Transverse colon (tissue), 4 donors: ENCODE measurements around the gene ATF6. TPM values are rescaled to one million over a fixed set of nuclear protein-coding genes. Genes with fewer than 3 reads are reported as not detected.
A peak's percentile ranks its signal among the peaks of the same experiment; 100 is the strongest.

Source experiments
- DNase-seq: peaks from one replicate; pipeline ENCODE4 v3.0.0-alpha.2; 2019
- H3K27ac ChIP-seq, 4 donors: fragments of 200-600 bp; sonication (generic); 2 replicates each; pipeline ENCODE4 v1.5.1; 2016 to 2018; ENCODE audit warnings: inconsistent platforms in 4 of 4
- H3K27me3 ChIP-seq: fragments of 200-600 bp; sonication (generic); 2 replicates; pipeline ENCODE4 v1.5.1; 2017; ENCODE audit warnings: inconsistent platforms
- H3K36me3 ChIP-seq, 4 donors: fragments of 200-600 bp; sonication (generic); 2 replicates each; pipeline ENCODE4 v1.5.1; 2017 to 2019; ENCODE audit warnings: inconsistent platforms in 4 of 4
- H3K4me1 ChIP-seq, 4 donors: fragments of 200-600 bp; sonication (generic); 2 replicates each; pipeline ENCODE4 v1.5.1; 2017 to 2020; ENCODE audit warnings: inconsistent platforms in 4 of 4
- H3K4me3 ChIP-seq, 4 donors: fragments of 200-600 bp; sonication (generic); 1 replicate in 1 of 4; 2 replicates in 3 of 4; pipeline versions ENCODE4 v1.5.1 to v1.6.1; 2017 to 2019; ENCODE audit warnings: inconsistent platforms in 4 of 4
- H3K9me3 ChIP-seq, 2 donors: fragments of 200-600 bp; sonication (generic); 2 replicates each; pipeline ENCODE4 v1.5.1; 2017 to 2019; ENCODE audit warnings: inconsistent platforms in 2 of 2
- CTCF ChIP-seq, 5 experiments: fragments of 200-600 bp in 3 of 5; fragments of 450-650 bp in 2 of 5; sonication (generic) in 3 of 5; IDR thresholded peaks; 1 replicate in 2 of 5; 2 replicates in 3 of 5; pipeline ENCODE4 v1.5.1; 2016 to 2017; ENCODE audit warnings: antibody characterized with exemption in 5 of 5, inconsistent platforms in 3 of 5, mild to moderate bottlenecking in 2 of 5, moderate library complexity in 1 of 5
- EP300 ChIP-seq: sonication (generic); formaldehyde crosslinking; IDR thresholded peaks from one replicate; pipeline ENCODE4 v1.6.1; 2017; ENCODE audit warnings: antibody characterized with exemption, low read depth
- POLR2A ChIP-seq: fragments of 450-650 bp; IDR thresholded peaks from one replicate; pipeline ENCODE4 v1.6.1; 2016; ENCODE audit warnings: antibody characterized with exemption, mild to moderate bottlenecking, moderate library complexity
- POLR2AphosphoS5 ChIP-seq, 3 donors: sonication (generic); formaldehyde crosslinking; IDR thresholded peaks; one replicate each; pipeline ENCODE4 v1.6.1; 2016; ENCODE audit warnings: antibody characterized with exemption in 3 of 3
- WGBS, 2 donors: methylation state at CpG; one replicate each; pipeline ENCODE4 v1.1.5; 2018; ENCODE audit warnings: low coverage in 1 of 2; 5-methylcytosine and 5-hydroxymethylcytosine counted together
- in situ Hi-C, 4 donors: fragments of 200-750 bp; cut with MboI; loops; one replicate each; pipeline versions ENCODE4 v1.15.0 to v1.15.1; 2017; ENCODE audit warnings: low sequenced_read_pairs in 3 of 4, low pct_ligation_motif_present in 1 of 4, low pct_unique_long_range_greater_than_20kb in 1 of 4
- intact Hi-C: fragments of 100-400 bp; cut with DNase I; formaldehyde crosslinking; loops from one replicate; pipeline ENCODE4 v1.15.1; 2023; ENCODE audit warnings: low total_unique reads
- total RNA-seq, 4 donors: library from RNA; depleted of rRNA; stranded (reverse); fragments of >200 nt; gene quantifications; one replicate each; pipeline ENCODE4 v1.1.0, GENCODE V29; 2016

The ATF6 gene
- total RNA-seq, 4 donors from 2014 or later, result 10.8 to 45.8 (median 23.0) TPM

- in situ Hi-C loops, result loop anchor here in 2 of 4 donors (25.0 kb wide), 2 partner anchors 252 to 602 kb away; partner anchors contain the start of genes C1orf226 (in 1 of the 2) and SPATA46 (in 1 of the 2)
- H3K9me3 ChIP-seq, result no peaks in the 10 kb centered on the region
- 80 to 93% methylated on average over 1 of the region's 1 CpG for WGBS, 2 donors
- H3K36me3 ChIP-seq, result peaks cover 0 to 53% (median 18%) of the 10 kb centered on the region in 4 donors
- TF ChIP-seq EP300, result no peak
- TF ChIP-seq POLR2A, result no peak
- TF ChIP-seq CTCF (IDR thresholded peaks at IDR 0.05), result no peak
- TF ChIP-seq POLR2AphosphoS5 (IDR thresholded peaks at IDR 0.05), result no peak
- no peaks in the 10 kb centered on the region for H3K27me3 ChIP-seq
- DNase-seq, result no peak
- H3K27ac ChIP-seq, result no peak overlapping the region
- H3K4me1 ChIP-seq, result no peaks in the 10 kb centered on the region
- H3K4me3 ChIP-seq, result no peak overlapping the region
- intact Hi-C loops, result no loop called here
These were observed 18.8 kb downstream of the ATF6 start for GRCh38 chr1:161784968-161785367.

GRCh38 chr1:161787355-161787754 lies 21.2 kb downstream of the ATF6 start:
- in situ Hi-C loops, result loop anchor here in 2 of 4 donors (25.0 kb wide), 2 partner anchors 250 to 600 kb away; partner anchors contain the start of genes C1orf226 (in 1 of the 2) and SPATA46 (in 1 of the 2)
- H3K36me3 ChIP-seq, result peaks cover 0 to 54% (median 16%) of the 10 kb centered on the region in 4 donors

GRCh38 chr1:161790587-161791317 lies 24.6 kb downstream of the ATF6 start:
- Histone ChIP-seq H3K9me3 (no peaks in the 10 kb centered on the region), H3K4me3 (no peak overlapping the region), H3K4me1 (no peaks in the 10 kb centered on the region), H3K27me3 (no peaks in the 10 kb centered on the region), H3K27ac (no peak overlapping the region), H3K36me3 (peaks cover 0 to 61% (median 14%) of the 10 kb centered on the region in 4 donors)
- no peak for TF ChIP-seq EP300
- TF ChIP-seq POLR2AphosphoS5 (IDR thresholded peaks at IDR 0.05), result no peak
- TF ChIP-seq POLR2A, result no peak
- no peak for TF ChIP-seq CTCF (IDR thresholded peaks at IDR 0.05)
- in situ Hi-C loops (loop anchor here (10.0 to 25.0 kb wide), 4 partner anchors 234 to 597 kb away; partner anchors contain the start of genes C1orf226 (in 1 of the 4), OLFML2B (in 1 of the 4) and SPATA46 (in 1 of the 4)), intact Hi-C loops (loop anchor here (5.0 kb wide), 1 partner anchor 247 kb away; no protein-coding TSS in a partner anchor)
- DNase-seq, result no peak
- WGBS, 2 donors, result 90 to 98% methylated on average over 4 of the region's 4 CpGs

More at GRCh38 chr1:161787355-161787754, 21.2 kb downstream of the ATF6 start:
- Histone ChIP-seq H3K9me3 (no peaks in the 10 kb centered on the region), H3K4me3 (no peak overlapping the region), H3K27ac (no peak overlapping the region), H3K4me1 (no peaks in the 10 kb centered on the region), H3K27me3 (no peaks in the 10 kb centered on the region)
- intact Hi-C loops, result no loop called here
- TF ChIP-seq POLR2A (no peak), EP300 (no peak), CTCF (IDR thresholded peaks at IDR 0.05) (no peak), POLR2AphosphoS5 (IDR thresholded peaks at IDR 0.05) (no peak)
- DNase-seq, result no peak
- WGBS, 2 donors, result 71 to 83% methylated on average over 2 to 4 of the region's 4 CpGs

GRCh38 chr1:161791904-161792655 lies 26.0 kb downstream of the ATF6 start:
- Histone ChIP-seq H3K27ac (peak overlapping the region in 1 of 4 donors; percentile 35), H3K27me3 (no peaks in the 10 kb centered on the region), H3K9me3 (no peaks in the 10 kb centered on the region), H3K36me3 (peaks cover 0 to 55% (median 10%) of the 10 kb centered on the region in 4 donors), H3K4me3 (no peak overlapping the region), H3K4me1 (no peaks in the 10 kb centered on the region)
- WGBS, 2 donors, result 74 to 81% methylated on average over 5 of the region's 5 CpGs
- in situ Hi-C loops (loop anchor here (10.0 to 25.0 kb wide), 4 partner anchors 233 to 595 kb away; partner anchors contain the start of genes C1orf226 (in 1 of the 4), OLFML2B (in 1 of the 4) and SPATA46 (in 1 of the 4)), intact Hi-C loops (loop anchor here (5.0 kb wide), 1 partner anchor 245 kb away; no protein-coding TSS in a partner anchor)
- no peak for DNase-seq
- TF ChIP-seq EP300, result no peak
- no peak for TF ChIP-seq CTCF (IDR thresholded peaks at IDR 0.05)
